GM18511 (cell line): ENCODE data around the gene PC.

Experiments
- ATAC-seq: cut with Tn5 transposase; IDR thresholded peaks from one replicate; pipeline ENCODE4 v1.9.1; 2021; ENCODE audit warnings: mild to moderate bottlenecking, moderate library complexity; ENCODE audit not compliant: unreplicated experiment

The PC gene

DNA sequence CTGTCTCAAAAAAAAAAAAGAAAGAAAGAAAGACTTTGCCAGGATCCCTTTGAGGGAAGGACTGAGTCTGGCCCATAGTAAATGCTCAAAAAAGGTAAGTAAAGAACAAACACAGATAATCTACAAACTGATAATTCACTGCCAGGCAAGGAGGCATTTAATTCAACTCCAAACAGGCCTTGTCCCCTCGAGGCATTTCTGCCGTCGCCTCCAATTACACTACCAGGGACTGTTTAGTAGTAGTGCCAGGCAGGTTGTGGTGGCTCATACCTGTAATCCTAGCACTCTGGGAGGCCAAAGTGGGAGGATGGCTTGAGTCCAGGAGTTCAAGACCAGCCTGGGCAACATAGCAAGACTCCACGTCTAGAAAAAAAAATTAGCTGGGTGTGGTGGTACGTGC is 43.7 kb downstream of the PC start:
- no peak for ATAC-seq

DNA sequence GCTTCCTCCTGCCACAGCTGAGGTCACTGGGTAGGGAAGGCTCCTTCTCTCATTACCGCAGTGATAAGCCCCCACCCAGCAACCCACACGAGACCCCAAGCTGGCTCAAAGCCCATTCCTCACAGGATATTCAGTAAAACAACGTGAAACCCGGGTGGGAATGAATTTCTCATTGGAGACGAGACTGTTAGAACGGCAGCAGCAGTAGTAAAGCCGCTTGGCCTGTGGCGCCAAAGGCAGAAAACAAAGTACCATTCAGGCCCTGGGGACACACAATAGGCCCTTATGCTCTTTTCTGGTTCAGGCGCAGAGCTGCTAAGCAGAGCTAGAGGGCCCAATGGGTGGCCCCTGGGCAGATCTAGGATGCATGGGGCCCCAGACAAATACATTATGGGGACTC is 45.3 kb downstream of the PC start:
- ATAC-seq, result no peak

DNA sequence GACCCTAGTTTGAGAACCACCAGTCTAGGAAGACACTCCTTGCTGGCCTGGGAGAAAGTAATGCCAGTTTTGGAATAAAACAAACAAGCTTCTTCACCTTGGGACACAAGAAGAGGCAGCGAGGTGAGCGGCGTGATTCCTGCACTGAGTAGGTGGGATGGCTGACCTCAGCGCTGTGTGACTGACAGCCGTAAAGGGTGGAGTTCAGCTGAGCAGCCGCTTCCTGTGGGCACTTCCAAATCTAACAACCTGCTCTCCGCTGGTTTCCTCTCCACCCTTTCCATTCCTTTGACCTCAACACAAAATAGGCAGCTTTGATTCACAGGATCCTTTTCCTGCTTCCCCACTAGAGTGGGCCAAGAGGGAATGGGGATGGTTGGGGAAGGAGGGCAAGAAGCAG is 45.8 kb downstream of the PC start:
- ATAC-seq, result no peak

DNA sequence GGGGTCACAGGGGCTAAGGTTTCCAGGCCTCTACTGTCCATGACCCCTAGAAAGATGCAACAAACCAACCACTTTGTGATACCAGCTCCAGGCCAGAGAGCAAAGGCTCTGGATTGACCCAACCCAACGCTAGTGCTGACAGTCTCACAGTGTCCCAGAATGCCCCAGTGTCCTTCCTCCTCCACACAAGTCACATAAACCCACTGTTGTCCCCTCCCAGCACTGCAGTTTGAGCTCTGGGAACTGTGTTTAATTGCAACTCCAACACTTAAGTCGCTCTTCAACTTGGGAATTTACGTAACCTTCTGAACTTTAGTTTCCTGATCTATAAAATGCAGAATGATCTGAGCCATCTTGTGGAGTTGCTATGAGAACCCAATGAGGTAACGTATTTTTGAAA is 47.5 kb downstream of the PC start:
- no peak for ATAC-seq

DNA sequence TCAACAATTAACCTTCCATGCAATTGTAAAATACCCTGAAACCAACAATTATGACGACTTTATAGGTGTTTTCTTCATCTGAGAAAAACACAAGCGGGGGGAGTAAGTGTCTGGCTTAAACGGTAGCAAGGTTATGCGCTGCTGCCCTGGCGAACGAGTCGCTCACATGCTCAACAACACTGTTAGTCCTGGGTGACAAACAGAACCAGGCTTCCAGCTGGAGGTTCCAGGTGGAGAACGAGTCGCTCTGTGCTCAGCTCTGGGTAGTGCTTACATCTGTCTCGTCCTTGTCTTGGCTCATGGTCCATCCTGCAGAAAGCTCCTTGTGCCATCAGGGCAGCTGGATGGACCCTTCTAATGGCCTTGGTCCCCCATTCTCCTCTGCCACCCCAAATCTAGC is 48.2 kb downstream of the PC start:
- ATAC-seq, result no peak

DNA sequence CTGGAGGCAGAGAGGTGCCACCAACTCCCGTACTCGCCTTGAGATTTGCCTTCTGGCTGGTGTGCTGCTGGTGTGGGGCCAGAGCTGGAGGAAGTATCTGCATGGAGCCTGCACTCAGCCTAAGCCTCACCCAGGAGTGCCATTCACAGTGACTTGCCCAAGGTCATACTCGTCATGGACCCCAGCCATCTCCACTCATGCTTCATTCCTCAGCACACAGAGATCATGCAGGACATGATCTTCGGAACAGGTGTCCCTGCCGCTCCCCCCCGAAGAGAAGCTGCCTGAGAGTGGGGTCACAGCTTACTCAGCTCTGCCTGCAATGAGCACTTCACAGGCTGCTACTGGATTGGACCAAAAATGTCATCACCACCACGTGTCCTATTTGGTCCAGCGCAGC is 49.0 kb downstream of the PC start:
- no peak for ATAC-seq

DNA sequence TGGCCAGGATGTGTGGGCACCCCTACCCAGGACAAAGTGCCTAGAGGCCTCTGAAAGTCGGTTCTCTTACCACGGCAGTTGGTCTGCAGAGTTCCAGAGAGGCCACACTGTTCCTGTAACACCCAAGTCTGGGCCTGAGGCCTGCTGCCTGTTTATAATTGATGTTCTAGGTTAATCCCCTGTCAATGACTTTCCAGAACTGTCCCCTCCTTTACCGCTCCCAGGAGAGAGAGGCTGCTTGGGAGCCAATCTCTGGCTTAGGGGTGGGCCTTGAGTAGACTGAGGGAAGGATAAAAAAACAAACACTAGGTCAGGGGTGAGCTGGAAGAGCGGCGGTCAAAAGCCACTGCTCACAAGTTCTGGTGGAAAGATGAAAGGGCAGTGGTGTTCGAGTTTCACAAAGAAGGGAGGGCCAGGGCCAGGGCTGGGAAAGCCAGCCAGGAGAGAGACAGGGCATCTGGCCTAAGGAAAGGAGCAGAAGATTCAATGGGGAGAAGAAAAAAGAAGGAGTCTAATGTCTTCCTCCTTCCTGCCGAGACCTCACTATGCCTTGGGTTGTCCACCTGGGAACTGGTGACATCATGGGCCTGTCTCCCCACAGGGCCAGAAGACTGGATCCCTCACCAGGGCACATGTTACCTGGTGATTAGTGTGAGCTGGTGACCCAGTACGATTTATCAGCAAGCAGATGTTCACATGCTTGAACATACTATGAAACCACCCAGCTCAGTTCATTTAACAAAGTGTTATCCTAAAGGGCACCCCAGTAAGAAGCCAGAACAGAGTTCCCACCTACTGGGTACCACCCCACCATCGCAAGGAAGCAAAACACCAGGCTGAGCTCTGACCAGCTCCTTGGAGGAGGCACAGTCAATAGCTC is 50.2 kb downstream of the PC start:
- no peak for ATAC-seq

DNA sequence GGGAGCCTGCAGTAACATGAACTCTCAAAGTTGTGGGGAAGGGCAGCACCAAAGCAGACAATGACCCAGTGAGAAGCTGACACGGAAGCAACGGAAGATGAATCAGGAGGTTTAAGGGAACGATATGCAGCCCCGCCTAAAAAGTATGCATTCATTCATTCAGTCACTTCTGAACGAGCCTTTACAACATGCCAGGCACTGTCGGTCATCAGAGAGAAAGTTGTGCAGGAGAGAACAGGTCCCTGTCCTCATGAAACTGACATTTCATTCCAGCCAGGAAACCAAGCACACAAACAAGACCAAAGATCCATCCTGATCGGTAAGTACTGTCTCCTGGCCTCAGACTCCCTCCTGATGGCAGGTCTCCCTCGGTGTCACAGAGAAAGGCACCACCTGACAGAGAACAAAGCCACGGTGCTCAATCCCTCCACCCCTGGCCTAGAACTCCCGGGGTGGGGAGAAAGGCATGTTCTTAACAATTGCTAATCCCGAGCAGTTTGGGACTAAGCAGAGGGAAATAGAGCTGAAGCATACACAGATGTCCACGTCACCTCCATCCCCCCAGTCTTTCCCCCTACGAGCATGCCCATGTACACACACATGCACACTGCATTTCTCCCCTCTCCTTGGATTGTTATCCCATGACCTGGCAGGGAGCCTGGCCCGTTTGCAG is 52.0 kb downstream of the PC start:
- no peak for ATAC-seq

DNA sequence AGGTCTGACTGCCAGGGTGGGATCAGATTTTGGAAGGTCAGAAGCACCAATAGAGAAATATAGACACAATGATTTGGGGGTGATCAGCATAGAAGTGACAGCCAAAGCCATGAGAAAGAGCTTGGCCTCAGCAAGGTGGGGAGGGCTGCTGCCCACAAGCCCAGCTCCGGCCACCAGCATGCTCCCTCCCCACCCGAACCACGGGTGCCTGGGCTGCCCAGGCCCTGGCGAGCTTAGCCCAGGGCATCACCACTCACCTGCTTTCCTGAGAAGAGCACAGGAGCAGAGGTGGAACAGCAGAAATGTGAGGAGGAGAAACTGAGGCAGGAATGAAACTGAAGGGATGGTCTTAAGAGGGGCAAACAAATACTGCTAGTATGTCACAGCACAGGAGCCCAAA is 52.6 kb downstream of the PC start:
- ATAC-seq, result no peak

DNA sequence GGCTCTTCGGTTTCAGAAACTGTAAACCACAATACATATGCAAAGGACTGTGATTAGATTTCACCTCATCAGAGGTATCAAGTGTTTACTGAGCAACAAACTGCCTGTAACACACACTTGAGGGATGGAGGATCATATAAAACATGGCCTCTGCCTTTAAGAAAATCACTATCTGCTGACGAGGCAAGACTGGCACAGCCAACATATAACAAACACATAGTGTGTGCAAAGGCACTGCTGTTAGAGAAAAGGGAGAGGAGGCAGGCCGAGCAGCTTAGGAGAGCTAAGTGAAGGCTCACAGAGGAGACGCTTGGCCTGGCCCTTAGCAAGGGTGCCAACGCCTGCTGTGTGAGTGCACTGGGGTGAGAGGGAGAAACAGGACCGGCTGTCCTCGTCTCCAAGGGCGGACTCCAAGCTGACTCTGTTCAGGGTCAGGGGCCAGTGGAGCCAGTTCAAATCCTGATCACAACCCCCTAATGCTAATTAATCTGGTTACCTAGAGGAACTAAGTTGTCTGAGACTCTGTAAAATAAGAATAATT is 53.1 kb downstream of the PC start:
- no peak for ATAC-seq

DNA sequence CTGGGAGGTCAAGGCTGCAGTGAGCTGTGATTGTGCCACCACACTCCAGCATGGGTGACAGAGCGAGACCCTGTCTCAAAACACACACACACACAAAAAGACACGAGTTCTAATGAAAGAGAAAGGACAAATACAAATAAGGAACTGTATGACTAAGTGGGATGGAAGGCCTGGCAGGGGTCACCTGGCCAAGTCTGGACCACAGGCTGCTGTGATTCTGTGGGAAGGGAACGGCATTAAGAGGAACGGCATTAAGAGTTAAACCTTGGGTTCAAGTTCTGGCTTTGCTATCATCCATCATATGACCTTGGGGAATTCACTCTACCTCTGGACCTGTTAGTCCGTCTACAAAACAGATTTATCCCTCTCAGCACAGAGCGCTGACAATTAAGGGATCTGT is 53.6 kb downstream of the PC start:
- ATAC-seq, result no peak

DNA sequence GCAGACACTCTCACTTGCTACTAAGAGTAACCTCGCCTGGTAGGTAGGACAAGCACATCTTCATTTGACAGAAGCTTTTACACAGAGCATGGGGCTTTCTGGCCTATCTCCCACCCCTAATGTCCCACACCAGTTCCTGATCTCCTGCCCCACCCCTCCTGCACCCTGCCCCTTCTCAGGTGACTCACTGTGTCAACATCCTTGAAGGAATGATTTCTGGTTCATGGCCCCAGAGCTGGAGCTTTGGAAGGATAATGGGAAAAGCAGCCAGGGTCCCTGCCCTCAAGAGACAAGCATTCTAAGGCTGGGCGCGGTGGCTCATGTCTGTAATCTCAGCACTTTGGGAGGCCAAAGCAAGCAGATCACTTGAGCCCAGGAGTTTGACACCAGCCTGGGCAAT is 54.1 kb downstream of the PC start:
- no peak for ATAC-seq

DNA sequence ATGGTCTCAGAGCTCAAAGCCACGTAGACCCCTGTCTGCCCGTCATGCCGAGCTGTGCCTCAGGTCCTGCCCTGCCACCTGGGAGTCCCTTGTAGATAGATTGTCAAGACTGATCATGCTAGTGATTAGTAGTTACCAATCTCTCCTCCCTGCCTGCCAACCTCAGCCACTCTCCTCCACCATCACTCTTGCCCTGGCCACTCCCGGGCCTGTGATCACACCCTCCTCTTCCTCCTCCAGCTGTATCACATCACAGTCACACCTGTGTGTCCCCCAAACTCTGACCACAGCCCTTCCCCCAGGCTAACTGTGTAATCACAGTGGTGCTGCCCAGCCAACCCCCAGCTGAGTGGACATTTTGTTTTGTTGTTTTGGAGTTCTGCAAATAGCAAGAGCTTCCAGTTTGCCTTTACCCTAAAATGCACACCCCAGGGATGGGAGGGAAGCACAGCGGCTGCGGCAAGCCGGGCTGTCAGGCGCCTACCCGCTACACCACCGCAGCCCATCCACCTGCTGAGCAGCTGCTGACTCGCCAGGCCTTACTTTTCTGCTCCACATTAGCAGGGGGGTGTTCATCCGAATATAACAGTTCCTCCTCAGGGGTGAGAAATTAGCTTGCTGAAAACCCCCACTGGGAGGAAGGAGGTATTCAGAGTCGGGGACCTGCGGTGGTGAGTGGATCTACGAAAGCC is 55.6 kb downstream of the PC start:
- no peak for ATAC-seq

DNA sequence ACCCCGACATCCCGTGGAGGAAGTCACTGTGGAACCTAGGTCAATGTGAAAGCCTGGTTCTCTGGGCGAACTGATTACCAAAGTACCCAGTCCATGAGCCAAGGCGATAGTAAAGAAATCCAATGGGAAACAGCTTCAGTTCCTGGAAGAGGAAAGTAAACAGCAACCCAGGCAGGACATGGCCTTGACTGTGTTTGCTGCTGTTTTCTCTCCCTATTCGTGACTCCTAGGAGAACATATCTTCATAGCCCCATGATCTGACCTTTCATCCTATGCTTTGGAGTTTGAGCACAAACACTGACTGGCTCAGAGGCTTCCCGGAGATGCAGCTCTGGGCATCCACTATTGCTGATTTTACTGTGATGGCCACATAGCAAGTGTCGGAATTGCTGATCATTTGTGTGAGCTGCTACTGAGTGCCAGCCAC is 56.2 kb downstream of the PC start:
- no peak for ATAC-seq

DNA sequence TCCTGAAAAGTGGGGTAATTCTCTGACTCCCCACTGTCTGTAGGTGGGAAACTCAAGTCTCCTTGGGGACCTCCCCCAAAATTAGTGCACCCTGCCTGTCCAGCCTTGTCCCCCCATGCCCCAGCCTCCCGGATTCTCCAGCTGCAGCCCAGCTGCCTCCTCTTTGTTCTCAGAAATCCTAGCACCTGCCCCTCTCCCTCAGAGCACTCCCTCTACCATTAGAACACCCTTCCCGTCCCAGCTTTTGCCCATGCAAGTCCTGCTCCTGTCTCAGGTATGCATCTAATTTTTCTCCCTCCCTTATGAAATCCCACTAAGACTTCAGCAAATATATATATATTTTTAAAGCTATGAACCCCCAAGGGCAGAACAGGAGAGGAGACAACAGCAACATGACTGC is 64.0 kb downstream of the PC start:
- no peak for ATAC-seq

DNA sequence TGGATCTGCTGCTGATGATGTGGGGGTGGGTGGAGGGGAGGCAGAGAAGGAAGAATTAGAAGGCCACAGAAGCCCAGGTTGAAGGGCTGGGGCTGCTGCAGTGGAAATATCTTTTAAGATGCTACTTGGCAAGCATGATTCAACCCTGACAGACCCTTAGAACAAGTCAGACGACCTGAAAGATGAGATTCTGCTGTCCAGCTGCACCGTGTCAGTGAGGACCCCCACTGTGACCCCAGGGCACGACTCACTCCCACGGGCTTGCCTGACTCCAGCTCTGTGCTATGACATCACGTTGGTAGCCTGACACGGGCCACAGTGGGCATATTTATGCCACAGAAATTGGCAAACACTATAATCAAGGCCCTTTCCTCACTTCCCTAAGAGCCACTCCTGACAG is 65.3 kb downstream of the PC start:
- ATAC-seq, result no peak

DNA sequence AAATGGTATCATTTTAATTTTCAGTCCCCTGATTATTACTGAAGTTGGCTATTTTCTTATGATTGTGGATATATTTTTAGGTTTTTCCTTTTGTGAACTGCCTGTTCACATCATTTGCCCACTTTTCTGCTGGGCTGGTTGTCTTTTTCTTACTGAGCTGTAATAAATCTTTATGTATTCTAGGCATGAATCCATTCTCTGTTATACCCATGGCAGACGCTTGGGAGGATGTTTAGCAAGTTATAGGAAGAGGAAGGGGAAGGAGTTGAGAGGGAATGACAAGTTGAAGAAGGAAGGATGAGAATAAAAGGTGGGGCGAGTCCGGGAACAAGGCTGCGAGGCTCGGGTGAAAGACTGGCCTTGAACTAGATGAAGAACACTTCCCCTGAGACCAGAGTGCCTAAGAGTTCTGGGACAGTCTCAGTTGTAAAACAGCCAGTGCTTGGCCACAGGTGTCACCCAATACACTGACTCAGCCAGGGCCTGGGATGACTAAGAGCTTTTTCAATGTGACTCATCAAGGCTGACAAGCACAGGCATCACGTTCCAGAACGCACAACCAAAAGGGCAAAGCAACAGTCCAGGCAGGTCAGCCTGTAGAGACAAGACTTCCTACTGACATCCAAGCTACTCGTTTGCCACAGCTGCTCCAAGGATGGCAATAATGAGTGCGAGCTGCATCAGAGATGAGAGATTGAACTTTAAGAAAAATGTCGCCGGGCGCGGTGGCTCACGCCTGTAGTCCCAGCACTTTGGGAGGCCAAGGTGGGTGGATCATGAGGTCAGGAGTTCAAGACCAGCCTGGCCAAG is 66.1 kb downstream of the PC start:
- ATAC-seq, result peak; percentile 93

DNA sequence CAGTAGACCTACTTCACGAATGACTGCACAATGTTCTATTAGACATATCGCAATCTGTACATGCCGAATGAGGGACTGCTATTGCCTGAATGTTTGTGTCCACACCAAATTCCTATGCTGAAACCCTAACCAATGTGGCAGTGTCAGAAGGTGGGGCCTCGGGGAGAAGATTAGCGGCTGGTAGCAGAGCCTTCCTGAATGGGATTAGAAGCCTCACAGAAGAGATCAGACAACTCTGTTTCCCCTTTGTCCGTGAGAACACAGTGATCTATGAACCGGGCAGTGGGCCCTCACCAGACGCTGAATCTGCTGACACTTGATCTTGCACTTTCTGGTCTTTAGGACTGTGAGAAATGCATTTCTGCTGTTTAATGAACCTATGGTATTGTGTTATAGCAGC is 68.2 kb downstream of the PC start:
- no peak for ATAC-seq

DNA sequence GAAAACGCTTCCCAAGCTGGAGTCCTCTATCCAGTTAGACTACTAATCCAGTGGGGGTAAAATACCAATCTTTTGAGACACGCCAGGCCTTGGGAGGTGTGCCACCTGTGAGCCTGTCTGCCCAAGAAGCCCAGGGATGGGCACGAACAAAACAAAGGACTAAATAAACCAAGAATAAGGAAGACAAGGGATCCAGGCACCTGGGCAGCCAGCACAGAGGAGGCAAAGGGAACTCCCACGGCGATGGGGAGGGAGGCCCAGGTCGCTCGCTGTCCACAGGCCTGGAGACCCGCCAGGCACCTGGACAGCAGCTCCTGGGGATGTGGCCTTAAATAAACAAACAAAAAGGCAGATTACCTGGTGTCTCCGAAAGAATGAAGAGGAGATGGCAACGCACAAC is 69.9 kb downstream of the PC start:
- no peak for ATAC-seq

DNA sequence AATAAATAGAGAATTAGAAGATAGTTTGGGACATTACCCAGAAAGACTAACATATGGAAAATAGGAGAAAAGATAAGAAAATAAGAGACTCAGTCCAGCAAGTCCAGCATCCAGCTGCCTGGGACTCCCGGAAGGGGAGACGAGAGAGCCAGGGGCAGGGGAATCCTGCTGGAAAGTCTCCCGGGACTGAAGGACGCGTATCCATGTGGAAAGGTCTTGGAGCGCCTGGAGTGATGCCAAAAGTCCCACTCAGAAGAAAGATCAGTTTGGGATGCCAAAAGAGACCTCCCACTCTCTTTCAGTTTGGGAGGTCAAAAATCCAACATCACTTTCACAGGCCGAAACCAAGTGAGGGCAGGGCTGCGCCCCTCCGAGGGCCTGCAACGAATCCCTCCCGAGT is 70.7 kb downstream of the PC start:
- ATAC-seq, result no peak

DNA sequence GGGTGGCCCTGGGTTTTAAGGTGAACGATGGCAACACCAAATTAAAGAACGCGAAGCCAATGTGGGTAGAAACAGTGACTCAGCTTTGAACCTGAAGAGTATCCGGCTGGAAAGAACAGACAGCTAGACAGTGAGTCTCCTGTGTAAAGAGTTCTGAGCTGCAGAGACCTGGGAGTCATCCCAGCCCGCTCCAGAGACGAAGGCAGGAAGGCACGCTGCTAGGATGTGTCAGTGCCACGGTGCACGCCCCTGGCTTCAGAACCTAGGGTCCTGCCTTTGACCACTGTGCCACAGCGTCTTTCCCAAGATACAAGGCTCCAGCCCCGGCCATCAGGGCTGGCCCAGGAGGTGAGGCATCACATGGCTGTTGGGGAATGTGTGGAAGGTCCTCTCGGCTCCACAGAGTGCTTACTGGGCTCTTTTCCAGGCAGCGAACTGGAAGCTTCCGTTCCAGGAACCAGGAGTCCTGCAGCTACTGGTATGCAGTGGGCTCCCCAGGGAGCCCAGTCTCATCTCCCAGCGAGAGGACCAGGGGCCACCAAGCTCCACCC is 71.4 kb downstream of the PC start:
- ATAC-seq, result no peak
